Stimulated activated CD4-positive, alpha-beta T cell treated with anti-CD3 and anti-CD28 coated beads, Interleukin-4, amount 100 ng/mL, for 1 hour (primary cell): ENCODE data around the gene IPO13.

Source experiments
- DNase-seq: peaks from one replicate; pipeline ENCODE4 v3.0.0-alpha.2; 2020

Gene IPO13

GRCh38 chr1:44012941-44013609 is 66.3 kb downstream of the IPO13 start:
- DNase-seq: no peak

GRCh38 chr1:44013949-44014348 is 67.2 kb downstream of the IPO13 start:
- DNase-seq: no peak

- no peak for DNase-seq
Observed at GRCh38 chr1:44014365-44015104, 67.8 kb downstream of the IPO13 start.

- DNase-seq: no peak
Observed at GRCh38 chr1:44015206-44015605, 68.5 kb downstream of the IPO13 start.

GRCh38 chr1:44016041-44016889 is 69.5 kb downstream of the IPO13 start:
- no peak for DNase-seq

GRCh38 chr1:44016890-44017400 is 70.2 kb downstream of the IPO13 start:
- DNase-seq: no peak
